Amygdala (tissue), 56 donors: ENCODE data around the gene ZBED3.

Experiments used
- DNase-seq, 56 donors: peaks; one replicate each; lab custom pipeline; 2025; lab: John Stamatoyannopoulos, UW

The ZBED3 gene

DNA sequence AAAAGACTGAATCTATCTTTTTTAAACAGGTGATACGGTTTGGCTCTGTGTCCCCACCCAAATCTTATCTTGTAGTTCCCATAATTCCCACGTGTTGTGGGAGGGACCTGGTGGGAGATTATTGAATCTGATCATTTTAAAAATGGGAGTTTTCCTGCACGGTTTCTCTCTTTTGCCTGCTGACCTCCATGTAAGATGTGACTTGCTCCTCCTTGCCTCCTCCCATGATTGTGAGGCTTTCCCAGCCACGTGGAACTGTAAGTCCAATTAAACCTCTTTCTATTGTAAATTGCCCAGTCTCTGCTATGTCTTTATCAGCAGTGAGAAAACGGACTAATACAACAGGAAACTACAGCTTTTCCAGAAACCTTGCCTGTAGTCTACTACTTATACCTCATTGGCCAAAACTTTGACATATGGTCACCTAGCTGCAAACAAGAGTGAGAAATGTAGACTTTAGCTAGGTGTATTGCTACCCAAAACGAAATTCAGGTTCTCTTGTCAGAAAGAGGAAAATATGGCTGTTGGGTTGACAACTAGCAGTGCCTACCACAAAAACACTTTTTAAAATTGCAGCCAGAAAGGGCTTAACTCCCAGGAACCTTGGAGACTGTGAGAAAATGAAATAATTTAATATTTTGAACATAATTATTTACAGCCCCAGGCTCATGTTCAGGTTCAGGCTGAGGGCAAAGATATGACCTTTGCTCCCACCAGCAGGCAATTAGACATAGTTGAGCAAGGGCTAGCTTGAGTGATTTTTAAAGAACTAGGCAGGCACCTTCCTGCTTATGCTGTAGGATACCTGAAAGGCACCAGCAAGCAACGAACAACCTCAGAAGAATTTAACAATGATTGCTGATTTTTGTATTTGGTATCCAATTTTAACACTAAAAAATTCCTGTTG lies 64.3 kb downstream of the ZBED3 start:
- no peak for DNase-seq
